Measurements from ENCODE around the gene THOC2.
"Not testable (repeated sequence)": the region's sequence is repeated elsewhere in the genome, so short reads cannot be mapped to it uniquely, and the experiment has no call there.

THOC2 gene

DNA sequence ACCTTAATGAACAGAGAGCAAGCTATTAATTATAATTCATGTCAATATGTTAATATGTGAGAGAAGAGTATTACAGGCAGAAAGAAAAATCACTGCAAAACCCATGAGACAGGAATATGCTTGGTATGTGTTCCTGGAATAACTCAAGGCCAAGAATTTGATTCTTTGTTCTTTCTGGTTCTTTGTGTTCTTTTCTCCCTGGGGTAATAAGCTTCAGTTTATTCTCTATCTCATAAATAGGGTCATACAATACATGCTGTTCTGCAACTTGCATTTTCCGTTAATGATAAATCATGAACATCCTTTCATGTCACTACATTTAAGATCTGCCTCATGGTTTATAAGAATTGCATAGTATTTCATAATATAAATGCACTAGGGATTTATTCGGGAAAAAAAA is 16.8 kb upstream of the THOC2 start:
- no peaks in the 10 kb centered on the region for H3K27me3 ChIP-seq (ENCODE audit: low read depth)
- in situ Hi-C loops (cut with MboI; ENCODE audit: low sequenced_read_pairs): no loop called here
- no peaks in the 10 kb centered on the region for H3K36me3 ChIP-seq (replicated peaks)
- no peaks in the 10 kb centered on the region for H3K9me3 ChIP-seq
- peak in 1 of 2 experiments; percentile 79 for DNase-seq (ENCODE audit: low spot score in 2 of 2)
- peaks cover 21% of the 10 kb centered on the region for H3K4me1 ChIP-seq
- no peak overlapping the region for H3K4me3 ChIP-seq

DNA sequence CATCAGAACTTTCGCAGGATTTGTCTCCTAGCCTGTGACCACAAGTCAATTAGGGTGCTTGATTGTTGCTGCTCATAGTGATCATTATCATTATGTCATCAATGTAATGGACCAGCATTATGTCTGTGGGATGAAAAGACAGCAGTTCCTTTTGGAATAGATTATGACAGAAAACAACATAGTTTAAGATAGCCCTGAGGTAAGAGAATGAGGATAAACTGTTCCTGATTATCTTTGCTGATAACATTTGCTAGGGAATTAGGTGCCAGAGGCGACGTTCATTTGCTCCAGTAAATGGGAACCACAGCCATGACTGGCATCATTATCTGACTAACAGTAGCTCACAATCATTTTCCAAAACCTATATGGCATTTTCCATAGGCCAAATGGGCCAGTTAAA is 12.7 kb upstream of the THOC2 start:
- Histone ChIP-seq H3K4me1 (peaks cover 21% of the 10 kb centered on the region), H3K27me3 (ENCODE audit: low read depth) (no peaks in the 10 kb centered on the region), H3K9me3 (no peaks in the 10 kb centered on the region), H3K4me3 (no peak overlapping the region), H3K36me3 (replicated peaks) (no peaks in the 10 kb centered on the region)
- in situ Hi-C loops (cut with MboI; ENCODE audit: low sequenced_read_pairs): no loop called here
- DNase-seq (ENCODE audit: low spot score in 2 of 2): no peak

DNA sequence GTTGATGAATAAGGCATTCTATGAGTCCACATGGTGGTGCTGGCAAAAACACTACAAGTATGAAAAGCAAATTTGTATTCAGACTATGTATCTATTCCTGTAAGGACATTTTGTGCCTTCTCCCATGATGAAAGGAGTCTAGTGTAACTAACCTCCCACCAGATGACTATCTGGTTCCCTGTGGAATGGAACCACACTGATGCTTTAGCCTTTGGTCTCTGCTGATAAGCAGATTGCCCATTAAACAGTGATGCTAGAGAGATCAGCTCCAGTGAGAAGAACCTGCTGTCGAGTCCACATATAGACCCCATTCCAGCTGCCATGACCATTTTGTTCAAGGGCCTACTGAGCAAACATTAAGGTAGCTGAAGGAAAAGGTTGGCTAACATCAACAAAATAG is 10.5 kb upstream of the THOC2 start:
- DNase-seq (ENCODE audit: low spot score in 2 of 2): no peak
- Histone ChIP-seq H3K4me3 (no peak overlapping the region), H3K9me3 (no peaks in the 10 kb centered on the region), H3K27me3 (ENCODE audit: low read depth) (no peaks in the 10 kb centered on the region), H3K4me1 (peaks cover under 1% of the 10 kb centered on the region), H3K36me3 (replicated peaks) (no peaks in the 10 kb centered on the region)
- in situ Hi-C loops (cut with MboI; ENCODE audit: low sequenced_read_pairs): no loop called here

DNA sequence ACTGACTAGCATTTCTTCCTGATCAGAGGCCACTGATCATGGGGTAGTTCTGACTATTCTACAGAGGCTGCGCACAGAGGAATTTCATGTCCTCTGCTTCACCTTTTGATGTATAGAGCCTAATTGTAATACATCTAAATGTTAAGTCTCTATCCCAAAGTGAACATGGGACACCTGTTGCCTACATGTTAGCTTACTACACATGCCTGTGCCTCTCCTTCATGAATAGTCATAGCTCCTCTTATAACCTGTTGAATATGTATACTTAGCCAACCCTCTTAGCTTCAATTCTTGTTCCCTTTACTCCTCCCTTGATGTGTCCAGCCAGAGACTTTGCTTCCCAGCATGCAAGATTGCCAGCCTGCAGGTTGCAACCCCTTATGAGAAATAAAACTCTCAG is 9.6 kb upstream of the THOC2 start:
- H3K4me3 ChIP-seq: no peak overlapping the region
- no peak for DNase-seq (ENCODE audit: low spot score in 2 of 2)
- H3K36me3 ChIP-seq (replicated peaks): no peaks in the 10 kb centered on the region
- H3K27me3 ChIP-seq (ENCODE audit: low read depth): no peaks in the 10 kb centered on the region
- no peaks in the 10 kb centered on the region for H3K9me3 ChIP-seq
- in situ Hi-C loops (cut with MboI; ENCODE audit: low sequenced_read_pairs): no loop called here
- H3K4me1 ChIP-seq: no peaks in the 10 kb centered on the region

DNA sequence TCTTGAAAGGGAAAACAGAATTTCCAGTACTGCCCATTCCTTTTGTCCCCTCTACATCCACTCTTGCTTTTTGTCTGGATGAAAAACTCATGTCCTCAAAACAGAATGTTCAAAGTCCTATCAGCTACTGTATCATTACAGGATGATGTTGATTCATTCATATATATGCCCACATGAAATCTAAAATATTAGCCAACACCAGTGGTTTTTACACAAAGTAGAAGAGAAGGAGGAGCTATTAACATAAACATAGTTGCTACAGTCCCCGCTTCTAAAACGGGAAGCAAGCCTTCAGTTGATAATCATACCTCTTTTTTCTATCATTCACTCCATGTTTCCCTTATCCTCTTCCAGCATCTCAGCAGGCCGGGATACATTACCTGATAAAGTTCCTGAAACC is 7.7 kb upstream of the THOC2 start:
- H3K4me1 ChIP-seq: no peaks in the 10 kb centered on the region
- H3K36me3 ChIP-seq (replicated peaks): no peaks in the 10 kb centered on the region
- in situ Hi-C loops (cut with MboI; ENCODE audit: low sequenced_read_pairs): no loop called here
- no peaks in the 10 kb centered on the region for H3K9me3 ChIP-seq
- DNase-seq (ENCODE audit: low spot score in 2 of 2): no peak
- no peaks in the 10 kb centered on the region for H3K27me3 ChIP-seq (ENCODE audit: low read depth)
- H3K4me3 ChIP-seq: no peak overlapping the region

DNA sequence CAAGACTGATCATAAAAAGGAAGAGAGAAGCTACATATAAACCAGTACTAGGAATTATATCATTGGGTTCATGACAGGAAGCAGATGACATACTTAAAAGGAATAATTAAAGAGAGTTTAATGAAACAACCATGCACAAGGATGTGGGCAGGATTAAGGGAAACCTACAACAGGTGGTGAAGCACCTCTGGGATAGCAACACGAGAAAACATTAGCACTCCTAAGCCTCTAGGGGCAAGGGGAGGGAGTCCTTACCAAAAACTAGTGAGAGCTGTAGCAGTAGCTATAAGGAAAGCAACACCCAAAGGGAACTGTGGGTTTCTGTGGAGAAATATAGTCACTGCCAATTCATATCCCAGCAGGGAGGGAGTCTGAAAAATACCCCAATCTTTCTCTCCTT is 7.2 kb upstream of the THOC2 start:
- DNase-seq (ENCODE audit: low spot score in 2 of 2): no peak
- Histone ChIP-seq H3K4me3 (no peak overlapping the region), H3K36me3 (replicated peaks) (no peaks in the 10 kb centered on the region), H3K4me1 (no peaks in the 10 kb centered on the region), H3K27me3 (ENCODE audit: low read depth) (no peaks in the 10 kb centered on the region), H3K9me3 (no peaks in the 10 kb centered on the region)
- in situ Hi-C loops (cut with MboI; ENCODE audit: low sequenced_read_pairs): no loop called here

DNA sequence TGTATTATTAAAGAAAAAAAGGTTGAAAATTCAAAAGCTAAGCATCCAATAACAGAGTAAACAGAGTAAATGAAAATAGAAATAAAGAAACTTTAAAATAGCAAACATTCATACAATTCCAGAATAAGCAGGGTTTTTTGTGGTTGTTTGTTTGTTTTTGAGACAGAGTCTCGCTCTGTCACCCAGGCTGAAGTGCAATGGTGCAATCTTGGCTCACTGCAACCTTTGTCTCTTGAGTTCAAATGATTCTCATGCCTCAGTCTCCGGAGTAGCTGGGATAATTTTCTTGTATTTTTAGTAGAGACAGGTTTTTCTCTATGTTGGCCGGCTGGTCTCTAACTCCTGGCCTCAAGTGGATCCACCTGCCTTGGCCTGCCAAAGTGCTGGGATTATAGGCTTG is 6.6 kb upstream of the THOC2 start:
- no peak for DNase-seq (ENCODE audit: low spot score in 2 of 2)
- Histone ChIP-seq H3K9me3 (no peaks in the 10 kb centered on the region), H3K36me3 (replicated peaks) (no peaks in the 10 kb centered on the region), H3K4me3 (no peak overlapping the region), H3K4me1 (no peaks in the 10 kb centered on the region), H3K27me3 (ENCODE audit: low read depth) (no peaks in the 10 kb centered on the region)
- in situ Hi-C loops (cut with MboI; ENCODE audit: low sequenced_read_pairs): no loop called here

DNA sequence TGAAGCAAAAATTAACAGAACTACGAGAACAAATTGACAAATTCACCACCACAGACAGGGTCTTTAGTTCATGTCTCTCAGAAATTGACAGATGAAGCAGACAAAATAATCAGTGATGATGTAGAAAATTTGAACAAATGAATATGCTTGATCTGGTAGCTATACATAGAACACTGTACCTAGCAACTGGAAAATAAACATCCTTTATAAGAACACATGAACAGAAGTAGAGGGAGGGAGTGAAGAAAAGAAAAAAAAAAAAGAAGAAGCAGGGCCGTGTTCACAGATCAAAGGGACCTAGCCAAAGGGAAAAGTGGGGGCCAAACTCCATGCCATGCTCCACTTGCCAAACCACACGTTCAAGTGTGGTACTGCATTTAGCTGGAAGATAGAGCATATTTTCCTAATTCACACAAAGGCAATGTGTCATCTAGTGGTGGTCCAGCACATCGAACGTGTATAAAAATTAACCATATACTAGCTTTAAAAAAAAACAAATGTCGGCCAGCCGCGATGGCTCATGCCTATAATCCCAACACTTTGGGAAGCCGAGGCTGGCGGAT is 5.6 kb upstream of the THOC2 start:
- H3K9me3 ChIP-seq: peaks cover under 1% of the 10 kb centered on the region; the same call in 1 of the 2 replicates
- H3K4me3 ChIP-seq: no peak overlapping the region
- H3K27me3 ChIP-seq (ENCODE audit: low read depth): no peaks in the 10 kb centered on the region
- in situ Hi-C loops (cut with MboI; ENCODE audit: low sequenced_read_pairs): no loop called here
- no peaks in the 10 kb centered on the region for H3K36me3 ChIP-seq (replicated peaks)
- H3K4me1 ChIP-seq: no peaks in the 10 kb centered on the region
- DNase-seq (ENCODE audit: low spot score in 2 of 2): no peak

DNA sequence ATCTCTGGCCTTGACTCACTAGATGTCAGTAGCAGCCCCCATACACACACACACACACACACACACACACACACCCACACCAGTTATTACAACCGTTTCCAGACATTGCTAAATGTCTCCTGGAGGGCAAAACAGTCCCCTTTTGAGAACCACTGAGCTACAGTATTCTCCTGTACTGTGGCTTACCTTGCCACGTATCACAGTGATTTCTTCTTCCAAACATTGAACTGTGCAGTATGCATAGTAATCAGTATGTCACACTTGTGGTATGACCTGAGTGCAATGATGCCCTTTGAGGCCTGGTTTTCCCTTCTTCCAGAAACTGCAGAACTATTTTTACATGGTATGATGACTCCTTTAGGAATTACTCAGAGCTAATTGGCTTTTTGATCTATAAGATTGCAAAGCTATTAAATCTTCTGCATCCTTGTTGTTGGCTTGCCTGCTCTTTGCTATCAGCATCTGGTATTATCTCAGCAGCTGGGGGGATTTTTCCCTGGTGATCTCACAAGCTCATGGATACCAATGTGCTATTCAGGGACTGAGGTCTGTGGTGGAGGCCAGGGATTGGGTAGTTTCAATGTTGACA is 3.6 kb upstream of the THOC2 start:
- Histone ChIP-seq H3K4me1 (peaks cover 4% of the 10 kb centered on the region), H3K27me3 (ENCODE audit: low read depth) (no peaks in the 10 kb centered on the region), H3K9me3 (peaks cover 4% of the 10 kb centered on the region; the same call in 1 of the 2 replicates), H3K36me3 (replicated peaks) (peaks cover 3% of the 10 kb centered on the region; the same call in 1 of the 2 replicates), H3K4me3 (no peak overlapping the region)
- in situ Hi-C loops (cut with MboI; ENCODE audit: low sequenced_read_pairs): no loop called here
- no peak for DNase-seq (ENCODE audit: low spot score in 2 of 2)

DNA sequence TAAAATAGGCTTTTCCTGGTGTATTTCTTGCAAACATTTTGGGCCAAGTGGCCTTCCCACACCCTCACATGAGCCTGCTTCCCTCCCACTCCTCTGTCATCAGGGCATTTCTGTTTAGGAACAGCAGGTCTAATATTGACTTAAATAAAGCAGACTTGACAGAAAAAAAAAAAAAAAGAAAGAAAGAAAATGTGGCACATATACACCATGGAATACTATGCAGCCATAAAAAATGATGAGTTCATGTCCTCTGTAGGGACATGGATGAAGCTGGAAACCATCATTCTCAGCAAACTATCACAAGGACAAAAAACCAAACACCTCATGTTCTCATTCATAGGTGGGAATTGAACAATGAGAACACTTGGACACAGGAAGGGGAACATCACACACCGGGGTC is 2.3 kb upstream of the THOC2 start:
- DNase-seq (ENCODE audit: low spot score in 2 of 2); H3K4me3 ChIP-seq; H3K9me3 ChIP-seq; H3K36me3 ChIP-seq (replicated peaks); H3K27me3 ChIP-seq (ENCODE audit: low read depth); in situ Hi-C loops (cut with MboI; ENCODE audit: low sequenced_read_pairs): not testable (repeated sequence)
- H3K4me1 ChIP-seq: peaks cover 13% of the 10 kb centered on the region

DNA sequence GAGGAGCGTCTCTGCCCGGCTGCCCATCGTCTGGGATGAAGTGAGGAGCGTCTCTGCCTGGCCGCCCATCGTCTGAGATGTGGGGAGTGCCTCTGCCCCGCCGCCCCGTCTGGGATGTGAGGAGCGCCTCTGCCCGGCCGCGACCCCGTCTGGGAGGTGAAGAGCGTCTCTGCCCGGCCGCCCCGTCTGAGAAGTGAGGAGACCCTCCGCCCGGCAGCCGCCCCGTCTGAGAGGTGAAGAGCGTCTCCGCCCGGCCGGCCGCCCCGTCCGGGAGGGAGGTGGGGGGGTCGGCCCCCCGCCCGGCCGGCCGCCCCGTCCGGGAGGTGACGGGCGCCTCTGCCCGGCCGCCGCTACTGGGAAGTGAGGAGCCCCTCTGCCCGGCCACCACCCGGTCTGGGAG is 1.2 kb upstream of the THOC2 start:
- H3K27me3 ChIP-seq (ENCODE audit: low read depth); DNase-seq (ENCODE audit: low spot score in 2 of 2); H3K9me3 ChIP-seq; H3K4me3 ChIP-seq; in situ Hi-C loops (cut with MboI; ENCODE audit: low sequenced_read_pairs); H3K36me3 ChIP-seq (replicated peaks): not testable (repeated sequence)
- peaks cover 22% of the 10 kb centered on the region for H3K4me1 ChIP-seq

DNA sequence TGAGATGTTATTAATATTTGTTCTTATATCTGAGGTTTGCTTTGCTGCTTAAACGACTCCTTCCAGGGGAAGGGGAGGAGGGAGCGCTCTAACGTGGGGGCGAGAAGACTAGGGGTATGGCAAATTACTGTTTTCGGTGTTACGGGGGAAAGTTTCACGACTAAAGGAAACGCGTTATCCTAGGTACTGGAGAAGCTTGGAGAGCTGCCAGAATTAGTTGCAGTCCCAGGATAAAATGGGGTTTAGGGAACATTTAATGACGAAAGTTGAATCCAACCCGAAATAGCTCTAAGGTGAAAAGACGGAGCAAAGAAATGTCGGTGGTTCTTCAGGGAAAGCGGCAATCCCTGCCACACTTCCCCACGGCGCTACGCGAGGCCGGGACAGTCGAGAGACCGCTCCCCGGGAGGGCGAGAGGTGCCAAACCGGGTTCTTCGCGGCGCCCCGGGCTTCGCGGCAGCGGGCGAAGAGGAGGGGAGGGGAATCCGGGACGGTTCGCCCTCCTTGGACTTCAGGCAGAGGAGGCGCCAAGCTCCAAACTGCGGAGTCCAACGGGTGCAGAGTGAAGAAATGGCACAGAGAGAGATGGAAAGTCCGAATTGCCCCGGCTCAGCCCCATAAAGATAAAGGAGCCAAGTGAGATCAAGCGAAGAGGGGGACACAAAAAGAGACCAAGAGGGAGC is 724 bp downstream of the THOC2 start:
- Histone ChIP-seq H3K36me3 (replicated peaks) (peaks cover 6% of the 10 kb centered on the region), H3K4me1 (peaks cover 34% of the 10 kb centered on the region), H3K4me3 (peak overlapping the region; percentile 92), H3K9me3 (peaks cover 4% of the 10 kb centered on the region; the same call in 1 of the 2 replicates), H3K27me3 (ENCODE audit: low read depth) (no peaks in the 10 kb centered on the region)
- peak in 1 of 2 experiments; percentile 53 for DNase-seq (ENCODE audit: low spot score in 2 of 2)
- in situ Hi-C loops (cut with MboI; ENCODE audit: low sequenced_read_pairs): no loop called here

DNA sequence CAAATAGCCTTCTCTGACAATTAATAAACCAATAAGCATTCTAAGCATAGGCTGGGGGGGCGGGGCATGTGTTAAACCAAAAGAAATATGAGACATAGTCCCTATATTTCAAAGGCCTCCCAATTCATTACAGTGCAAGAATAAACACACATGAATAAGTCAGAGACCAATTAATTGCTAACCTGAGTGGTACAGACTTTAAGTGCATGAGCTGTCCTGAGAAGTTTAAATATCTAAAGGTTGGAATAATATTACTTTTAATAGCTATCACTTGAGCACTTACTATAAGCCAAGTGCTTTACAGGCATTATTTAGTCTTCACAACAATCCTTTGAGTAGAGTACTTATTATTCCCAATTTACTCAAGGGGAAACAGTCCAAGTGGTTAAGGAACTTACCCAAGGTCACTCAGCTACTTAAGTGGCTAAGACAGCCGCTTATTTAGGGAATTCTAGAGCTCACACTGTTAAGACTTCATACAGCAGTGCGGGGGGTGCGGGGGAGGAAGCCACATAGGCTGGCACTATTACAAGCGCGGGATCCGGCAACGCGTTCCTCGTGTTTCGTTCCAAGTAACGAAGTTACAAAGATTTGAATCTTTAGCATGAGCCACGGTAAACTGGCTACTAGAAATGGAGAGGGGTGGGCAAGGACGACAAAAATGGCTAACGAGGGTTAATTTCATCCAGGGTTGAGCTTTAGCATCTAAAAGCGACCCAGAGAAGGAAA is 1.4 kb downstream of the THOC2 start:
- DNase-seq (ENCODE audit: low spot score in 2 of 2): peak; percentile 58 to 73
- Histone ChIP-seq H3K27me3 (ENCODE audit: low read depth) (no peaks in the 10 kb centered on the region), H3K4me3 (peak overlapping the region; percentile 92), H3K9me3 (peaks cover 4% of the 10 kb centered on the region; the same call in 1 of the 2 replicates), H3K4me1 (peaks cover 34% of the 10 kb centered on the region), H3K36me3 (replicated peaks) (peaks cover 6% of the 10 kb centered on the region)
- in situ Hi-C loops (cut with MboI; ENCODE audit: low sequenced_read_pairs): no loop called here

DNA sequence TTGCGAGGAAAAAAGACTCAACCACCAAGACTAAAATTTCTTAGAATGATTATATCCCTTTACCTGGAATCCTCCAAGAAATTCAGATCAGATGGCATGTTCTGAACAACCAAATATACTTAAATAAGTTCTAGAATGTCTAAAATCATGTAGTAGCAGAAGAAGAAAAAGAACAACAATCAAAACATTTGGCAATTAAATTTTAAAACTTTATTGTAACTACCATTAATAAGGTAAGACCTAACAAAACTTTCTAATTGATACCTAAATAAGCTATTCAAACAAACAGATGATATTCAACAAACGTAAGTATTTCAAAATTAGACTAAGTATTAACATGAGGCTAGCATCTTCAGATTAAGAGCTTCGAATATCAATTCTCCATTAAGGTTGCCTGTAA is 4.3 kb downstream of the THOC2 start:
- Histone ChIP-seq H3K4me1 (peaks cover 34% of the 10 kb centered on the region), H3K4me3 (no peak overlapping the region), H3K9me3 (peaks cover 4% of the 10 kb centered on the region; the same call in 1 of the 2 replicates), H3K36me3 (replicated peaks) (peaks cover 9% of the 10 kb centered on the region), H3K27me3 (ENCODE audit: low read depth) (no peaks in the 10 kb centered on the region)
- in situ Hi-C loops (cut with MboI; ENCODE audit: low sequenced_read_pairs): no loop called here
- no peak for DNase-seq (ENCODE audit: low spot score in 2 of 2)

All from HAP-1 (cell line).